NCI-H2107 treated with DMSO at 0.1 percent for 48 hours (cell line): ENCODE results near the gene MFN1.

Source experiments
- DNase-seq: peaks from one replicate; lab custom pipeline; 2025; ENCODE audit not compliant: unreplicated experiment; lab: John Stamatoyannopoulos, UW

MFN1 gene

GRCh38 chr3:179428876-179429548 lies 81.5 kb downstream of the MFN1 start:
- no peak for DNase-seq

DNA sequence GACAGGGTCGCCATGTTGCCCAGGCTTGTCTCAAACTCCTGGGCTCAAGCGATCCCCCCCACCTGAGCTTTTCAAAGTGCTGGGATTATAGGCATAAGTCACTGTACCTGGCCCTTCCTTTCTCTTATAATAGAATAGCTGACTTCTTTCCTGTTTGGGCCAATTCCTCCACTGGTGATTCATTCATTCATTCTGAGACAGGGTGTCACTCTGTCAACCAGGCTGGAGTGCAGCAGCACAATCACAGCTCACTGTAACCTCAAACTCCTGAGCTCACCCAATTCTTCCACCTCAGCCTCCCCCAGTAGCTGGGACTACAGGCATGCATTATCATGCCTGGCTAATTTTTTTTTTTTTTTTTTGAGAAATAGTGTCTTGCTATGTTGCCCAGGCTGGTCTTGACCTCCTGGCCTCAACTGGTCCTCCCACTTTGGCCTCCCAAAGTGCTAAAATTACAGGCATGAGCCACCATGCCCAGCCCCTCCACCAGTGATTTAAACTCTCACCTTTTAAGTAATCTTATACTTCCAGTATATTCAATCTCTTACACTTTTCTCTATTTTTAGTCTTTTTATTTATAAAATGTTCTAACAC lies 82.9 kb downstream of the MFN1 start:
- DNase-seq: no peak

- no peak for DNase-seq
Measured at GRCh38 chr3:179432021-179432420, 84.5 kb downstream of the MFN1 start.

DNA sequence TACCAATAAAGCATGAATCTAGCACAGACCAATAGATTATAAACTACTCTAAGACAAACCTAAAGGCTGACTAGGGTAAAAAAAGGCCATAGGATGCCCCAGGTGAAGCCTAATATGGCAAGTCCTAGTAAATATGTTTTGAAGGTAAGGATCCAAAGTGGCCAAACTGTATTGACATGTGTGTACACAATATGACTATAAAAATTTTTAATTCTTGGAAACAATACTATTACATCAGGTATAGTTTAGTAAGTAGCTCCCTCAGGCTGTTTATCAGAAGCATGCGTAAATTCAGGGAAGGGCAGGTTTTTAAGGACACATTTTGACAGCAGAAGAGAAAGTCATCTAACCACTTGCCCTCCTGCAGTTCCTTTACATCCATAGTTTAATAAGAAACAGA lies 84.9 kb downstream of the MFN1 start:
- DNase-seq: no peak

- DNase-seq: no peak
Measured at GRCh38 chr3:179436517-179436916, 89.0 kb downstream of the MFN1 start.

DNA sequence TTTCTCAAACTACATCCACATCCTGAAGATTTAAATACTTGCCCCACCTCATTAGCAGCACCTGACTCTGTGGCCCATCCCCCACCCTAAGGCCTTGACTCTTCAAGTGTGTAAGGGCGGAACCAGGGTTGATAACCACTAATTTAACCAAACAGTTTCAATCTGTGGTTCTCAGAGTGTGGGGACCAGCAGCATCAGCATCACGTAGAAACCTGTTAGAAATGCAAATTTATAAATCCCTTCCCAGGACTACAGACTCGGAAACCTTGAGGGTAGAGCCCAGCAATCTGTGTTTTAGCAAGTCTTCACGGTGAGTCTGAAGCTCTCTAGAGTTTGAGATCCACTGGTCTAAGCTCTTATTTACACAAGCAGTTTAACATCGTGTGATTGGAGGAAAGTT lies 91.3 kb downstream of the MFN1 start:
- DNase-seq: no peak
